K562 (cell line): Measurements from ENCODE around the gene LGI4. TPM values are rescaled to one million over a fixed set of nuclear protein-coding genes. Genes with fewer than 3 reads are reported as not detected.

Experiments used
- CREM ChIP-seq: IDR thresholded peaks from 2 replicates; pipeline ENCODE4 v1.6.1; 2014; ENCODE audit warnings: antibody characterized with exemption, low read depth
- DIDO1 ChIP-seq: fragments of 450-650 bp; IDR thresholded peaks from 2 replicates; pipeline ENCODE4 v1.6.1; 2016; ENCODE audit warnings: low read depth, missing biosample characterization, missing genetic modification characterization
- ETV1 ChIP-seq: fragments of 450-650 bp; conservative IDR thresholded peaks from 2 replicates; pipeline ENCODE4 v1.6.1; 2016; ENCODE audit warnings: missing genetic modification characterization, control low read depth, low read depth, missing compliant biosample characterization
- FOSL1 ChIP-seq: fragments of 200-800 bp; sonication (Bioruptor generic); conservative IDR thresholded peaks from 2 replicates; pipeline ENCODE4 v1.6.1; 2016; ENCODE audit warnings: missing genetic modification characterization, missing compliant biosample characterization
- HDAC1 ChIP-seq, 2 experiments: fragments of 450-650 bp; IDR thresholded peaks; 2 replicates each; pipeline ENCODE4 v1.6.1; 2016 to 2017; ENCODE audit warnings: inconsistent platforms in 1 of 2, mild to moderate bottlenecking in 1 of 2, moderate library complexity in 1 of 2
- HDAC8 ChIP-seq: fragments of 450-650 bp; IDR thresholded peaks from 2 replicates; pipeline ENCODE4 v1.6.1; 2016; ENCODE audit warnings: mild to moderate bottlenecking, missing genetic modification characterization, moderate library complexity, missing compliant biosample characterization
- KAT7 ChIP-seq: sonication (generic); formaldehyde crosslinking; IDR thresholded peaks from 2 replicates; pipeline ENCODE4 v1.8.0; 2022; ENCODE audit warnings: missing genetic modification reagents, mild to moderate bottlenecking, borderline replicate concordance
- KDM1A ChIP-seq, 2 experiments: fragments of 450-650 bp; IDR thresholded peaks; 2 replicates each; pipeline ENCODE4 v1.6.1; 2016; ENCODE audit warnings: mild to moderate bottlenecking in 2 of 2
- KLF10 ChIP-seq: fragments of 250-450 bp; sonication (Bioruptor Pico); IDR thresholded peaks from 2 replicates; pipeline ENCODE4 v1.6.1; 2021; ENCODE audit warnings: matching md5 sums
- MAFF ChIP-seq: IDR thresholded peaks from 2 replicates; pipeline ENCODE4 v1.6.1; 2012; ENCODE audit warnings: low read length, improper control_type of control experiment
- MLLT1 ChIP-seq, 2 experiments: fragments of 450-650 bp; IDR thresholded peaks; 2 replicates each; pipeline ENCODE4 v1.6.1; 2016
- ZFP1 ChIP-seq: fragments of 450-650 bp; formaldehyde crosslinking; IDR thresholded peaks from 2 replicates; pipeline ENCODE4 v1.4.0; 2020; ENCODE audit warnings: mild to moderate bottlenecking, mixed read lengths
- ZFP30 ChIP-seq: fragments of 250-450 bp; sonication (Bioruptor Pico); IDR thresholded peaks from 2 replicates; pipeline ENCODE4 v1.8.0; 2022; ENCODE audit warnings: moderate library complexity, mild to moderate bottlenecking, inconsistent platforms, borderline replicate concordance
- ZFP36 ChIP-seq: fragments of 150-350 bp; IDR thresholded peaks from 2 replicates; pipeline ENCODE4 v1.6.1; 2018; ENCODE audit warnings: low read length, low read depth; ENCODE audit not compliant: partially characterized antibody
- ZNF212 ChIP-seq: fragments of 450-650 bp; formaldehyde crosslinking; IDR thresholded peaks from 2 replicates; pipeline ENCODE4 v1.4.0; 2020; ENCODE audit warnings: mild to moderate bottlenecking
- ZNF316 ChIP-seq: fragments of 450-650 bp; IDR thresholded peaks from 2 replicates; pipeline ENCODE4 v1.6.1; 2016
- ZNF695 ChIP-seq: fragments of 450-650 bp; formaldehyde crosslinking; IDR thresholded peaks from 2 replicates; pipeline ENCODE4 v1.4.0; 2020; ENCODE audit warnings: mild to moderate bottlenecking, moderate library complexity
- ZNF780A ChIP-seq: fragments of 250-450 bp; sonication (Bioruptor Pico); IDR thresholded peaks from 2 replicates; pipeline ENCODE4 v1.5.0; 2021; ENCODE audit warnings: mild to moderate bottlenecking
- polyA plus RNA-seq, 8 experiments: library from polyadenylated mRNA; depleted of rRNA in 4 of 8; stranded (reverse) in 5 of 8; unstranded in 3 of 8; fragments of >200 nt; fragmentation: Nextera tagmentation in 2 of 8; fragmentation: Illumina TruSeq in 1 of 8; extraction: Ambion mirVana in 2 of 8; extraction: Trizol in 1 of 8; gene quantifications; 2 replicates each; pipeline versions ENCODE4 v1.2.1 to v1.2.3, GENCODE V29; 2011 to 2014; ENCODE audit warnings: inconsistent platforms in 1 of 8, missing spikeins in 1 of 8
- total RNA-seq, 7 experiments: library from RNA; depleted of rRNA in 6 of 7; stranded (reverse); fragments of >200 nt in 6 of 7; fragmentation: Illumina TruSeq in 2 of 7; extraction: Trizol in 2 of 7; gene quantifications; 2 replicates each; pipeline versions ENCODE4 v1.2.1 to v1.2.3, GENCODE V29; 2011 to 2021; ENCODE audit warnings: low replicate concordance in 1 of 7
- TF ChIP-seq, protein P1 (sequence below): IDR thresholded peaks from 2 replicates; pipeline ENCODE4 v1.6.1; 2016; ENCODE audit warnings: missing genetic modification characterization, missing compliant biosample characterization
- TF ChIP-seq, protein P2 (sequence below): fragments of 450-650 bp; IDR thresholded peaks from 2 replicates; pipeline ENCODE4 v1.6.1; 2014; ENCODE audit warnings: low read depth, mild to moderate bottlenecking, moderate library complexity, borderline replicate concordance
- TF ChIP-seq, protein P3 (sequence below): fragments of 250-450 bp; sonication (Bioruptor Pico); IDR thresholded peaks from 2 replicates; pipeline ENCODE4 v1.4.0; 2020; ENCODE audit warnings: mild to moderate bottlenecking, moderate library complexity
- TF ChIP-seq, protein P4 (sequence below): fragments of 450-650 bp; formaldehyde crosslinking; IDR thresholded peaks from 2 replicates; pipeline ENCODE4 v1.4.0; 2022; ENCODE audit warnings: missing genetic modification characterization

Gene LGI4
- total and polyA plus RNA-seq, 9 of the 15 experiments (the other 6 are each of a cell fraction or from before 2014, with no cell fraction given): 0.14 to 0.30 (median 0.24) TPM; not detected in 4

DNA sequence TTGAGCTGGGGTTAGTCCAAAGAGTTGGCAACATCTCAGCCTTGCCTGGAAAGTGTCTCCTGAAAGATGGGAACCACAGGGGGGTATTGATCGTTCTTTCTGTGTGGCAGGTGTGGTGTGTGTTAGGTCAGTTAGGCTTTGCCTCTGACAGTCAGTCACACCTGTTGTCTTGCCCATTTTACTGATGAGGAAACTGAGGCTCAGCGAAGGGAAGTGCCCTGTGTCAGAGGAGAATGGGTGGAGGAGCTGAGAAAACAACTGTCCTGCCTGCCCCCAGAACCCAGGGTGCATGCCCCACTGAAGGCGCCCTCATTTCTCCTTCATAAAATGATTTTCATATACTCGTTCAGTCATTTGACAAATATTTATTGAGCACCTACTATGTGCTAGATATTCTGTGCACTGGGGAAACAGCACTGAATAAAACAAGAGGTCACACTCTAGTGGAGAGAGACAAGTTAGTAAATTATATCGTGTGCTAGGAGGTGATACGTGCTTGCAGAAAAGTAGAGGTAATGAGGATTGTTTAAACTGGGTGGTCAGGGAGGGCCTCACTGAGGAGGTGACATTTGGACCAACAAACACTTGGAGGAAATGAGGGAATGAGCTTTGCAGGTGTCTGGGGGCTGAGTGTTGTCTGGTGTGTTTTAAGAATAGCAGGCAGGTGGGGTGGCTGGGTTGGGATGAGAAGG lies 21.3 kb upstream of the LGI4 start (continued):
- TF ChIP-seq KAT7: no peak
- no peak for TF ChIP-seq ZNF695 (CRISPR knock-in tag)
- TF ChIP-seq ZFP30: no peak
- TF ChIP-seq ZFP1 (CRISPR knock-in tag): no peak
- TF ChIP-seq ZNF212 (CRISPR knock-in tag): no peak
- no peak for TF ChIP-seq ETV1 (tag)
- 0 out of 4 replicates have a peak, but pooled peaks of 1 of the 2 experiments have one; percentile 40 for TF ChIP-seq HDAC1 (IDR thresholded peaks at IDR 0.05)
- TF ChIP-seq ZFP36: peak; percentile 85
- TF ChIP-seq, protein P1, sequence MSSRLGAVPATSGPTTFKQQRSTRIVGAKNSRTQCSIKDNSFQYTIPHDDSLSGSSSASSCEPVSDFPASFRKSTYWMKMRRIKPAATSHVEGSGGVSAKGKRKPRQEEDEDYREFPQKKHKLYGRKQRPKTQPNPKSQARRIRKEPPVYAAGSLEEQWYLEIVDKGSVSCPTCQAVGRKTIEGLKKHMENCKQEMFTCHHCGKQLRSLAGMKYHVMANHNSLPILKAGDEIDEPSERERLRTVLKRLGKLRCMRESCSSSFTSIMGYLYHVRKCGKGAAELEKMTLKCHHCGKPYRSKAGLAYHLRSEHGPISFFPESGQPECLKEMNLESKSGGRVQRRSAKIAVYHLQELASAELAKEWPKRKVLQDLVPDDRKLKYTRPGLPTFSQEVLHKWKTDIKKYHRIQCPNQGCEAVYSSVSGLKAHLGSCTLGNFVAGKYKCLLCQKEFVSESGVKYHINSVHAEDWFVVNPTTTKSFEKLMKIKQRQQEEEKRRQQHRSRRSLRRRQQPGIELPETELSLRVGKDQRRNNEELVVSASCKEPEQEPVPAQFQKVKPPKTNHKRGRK: no peak
- TF ChIP-seq DIDO1: no peak
- TF ChIP-seq, protein P2, sequence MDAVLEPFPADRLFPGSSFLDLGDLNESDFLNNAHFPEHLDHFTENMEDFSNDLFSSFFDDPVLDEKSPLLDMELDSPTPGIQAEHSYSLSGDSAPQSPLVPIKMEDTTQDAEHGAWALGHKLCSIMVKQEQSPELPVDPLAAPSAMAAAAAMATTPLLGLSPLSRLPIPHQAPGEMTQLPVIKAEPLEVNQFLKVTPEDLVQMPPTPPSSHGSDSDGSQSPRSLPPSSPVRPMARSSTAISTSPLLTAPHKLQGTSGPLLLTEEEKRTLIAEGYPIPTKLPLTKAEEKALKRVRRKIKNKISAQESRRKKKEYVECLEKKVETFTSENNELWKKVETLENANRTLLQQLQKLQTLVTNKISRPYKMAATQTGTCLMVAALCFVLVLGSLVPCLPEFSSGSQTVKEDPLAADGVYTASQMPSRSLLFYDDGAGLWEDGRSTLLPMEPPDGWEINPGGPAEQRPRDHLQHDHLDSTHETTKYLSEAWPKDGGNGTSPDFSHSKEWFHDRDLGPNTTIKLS: no peak
- no peak for TF ChIP-seq FOSL1 (tag)
- TF ChIP-seq CREM: no peak
- TF ChIP-seq, protein P3, sequence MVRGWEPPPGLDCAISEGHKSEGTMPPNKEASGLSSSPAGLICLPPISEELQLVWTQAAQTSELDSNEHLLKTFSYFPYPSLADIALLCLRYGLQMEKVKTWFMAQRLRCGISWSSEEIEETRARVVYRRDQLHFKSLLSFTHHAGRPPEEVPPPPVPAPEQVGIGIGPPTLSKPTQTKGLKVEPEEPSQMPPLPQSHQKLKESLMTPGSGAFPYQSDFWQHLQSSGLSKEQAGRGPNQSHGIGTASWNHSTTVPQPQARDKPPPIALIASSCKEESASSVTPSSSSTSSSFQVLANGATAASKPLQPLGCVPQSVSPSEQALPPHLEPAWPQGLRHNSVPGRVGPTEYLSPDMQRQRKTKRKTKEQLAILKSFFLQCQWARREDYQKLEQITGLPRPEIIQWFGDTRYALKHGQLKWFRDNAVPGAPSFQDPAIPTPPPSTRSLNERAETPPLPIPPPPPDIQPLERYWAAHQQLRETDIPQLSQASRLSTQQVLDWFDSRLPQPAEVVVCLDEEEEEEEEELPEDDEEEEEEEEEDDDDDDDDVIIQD: no peak
- no peak for TF ChIP-seq KLF10 (CRISPR knock-in tag)
- no peak for TF ChIP-seq MLLT1 (IDR thresholded peaks at IDR 0.05)
- 0 out of 2 replicates have a peak, but pooled peaks have one; percentile 20 for TF ChIP-seq HDAC8 (tag)
- TF ChIP-seq, protein P4, sequence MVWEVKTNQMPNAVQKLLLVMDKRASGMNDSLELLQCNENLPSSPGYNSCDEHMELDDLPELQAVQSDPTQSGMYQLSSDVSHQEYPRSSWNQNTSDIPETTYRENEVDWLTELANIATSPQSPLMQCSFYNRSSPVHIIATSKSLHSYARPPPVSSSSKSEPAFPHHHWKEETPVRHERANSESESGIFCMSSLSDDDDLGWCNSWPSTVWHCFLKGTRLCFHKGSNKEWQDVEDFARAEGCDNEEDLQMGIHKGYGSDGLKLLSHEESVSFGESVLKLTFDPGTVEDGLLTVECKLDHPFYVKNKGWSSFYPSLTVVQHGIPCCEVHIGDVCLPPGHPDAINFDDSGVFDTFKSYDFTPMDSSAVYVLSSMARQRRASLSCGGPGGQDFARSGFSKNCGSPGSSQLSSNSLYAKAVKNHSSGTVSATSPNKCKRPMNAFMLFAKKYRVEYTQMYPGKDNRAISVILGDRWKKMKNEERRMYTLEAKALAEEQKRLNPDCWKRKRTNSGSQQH (CRISPR knock-in tag): 0 out of 2 replicates have a peak, but pooled peaks have one; percentile 14
- no peak for TF ChIP-seq ZNF316
- TF ChIP-seq MAFF: no peak
- TF ChIP-seq KDM1A (IDR thresholded peaks at IDR 0.05): 0 out of 4 replicates have a peak, but pooled peaks of 1 of the 2 experiments have one; percentile 54
- no peak for TF ChIP-seq ZNF780A (CRISPR knock-in tag)
